Lung microvascular endothelial cell (primary cell): ENCODE measurements around the gene MAP1A. TPM values are rescaled to one million over a fixed set of nuclear protein-coding genes. Genes with fewer than 3 reads are reported as not detected.
"Not testable (repeated sequence)": the region's sequence is repeated elsewhere in the genome, so short reads cannot be mapped to it uniquely, and the experiment has no call there.

Experiments used
- DNase-seq, 2 donors: peaks; one replicate each; pipeline versions ENCODE4 v3.0.0 to v3.0.0-alpha.2; 2010; ENCODE audit warnings: low read depth in 2 of 2
- total RNA-seq: library from RNA; depleted of rRNA; stranded (reverse); fragments of >200 nt; gene quantifications from 2 replicates; pipeline ENCODE4 v1.2.1, GENCODE V29; 2014

The MAP1A gene
- total RNA-seq, 1 donor from 2014 or later = 0.20 TPM

DNA sequence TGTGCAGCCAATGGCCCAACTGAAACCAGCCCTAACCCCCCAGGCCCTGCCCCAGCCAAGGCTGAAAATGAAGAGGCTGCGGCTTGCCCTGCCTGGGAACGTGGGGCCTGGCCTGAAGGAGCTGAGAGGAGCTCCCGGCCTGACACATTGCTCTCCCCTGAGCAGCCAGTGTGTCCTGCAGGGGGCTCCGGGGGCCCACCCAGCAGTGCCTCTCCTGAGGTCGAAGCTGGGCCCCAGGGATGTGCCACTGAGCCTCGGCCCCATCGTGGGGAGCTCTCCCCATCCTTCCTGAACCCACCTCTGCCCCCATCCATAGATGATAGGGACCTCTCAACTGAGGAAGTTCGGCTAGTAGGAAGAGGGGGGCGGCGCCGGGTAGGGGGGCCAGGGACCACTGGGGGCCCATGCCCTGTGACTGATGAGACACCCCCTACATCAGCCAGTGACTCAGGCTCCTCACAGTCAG is 11.2 kb downstream of the MAP1A start:
- no peak for DNase-seq

DNA sequence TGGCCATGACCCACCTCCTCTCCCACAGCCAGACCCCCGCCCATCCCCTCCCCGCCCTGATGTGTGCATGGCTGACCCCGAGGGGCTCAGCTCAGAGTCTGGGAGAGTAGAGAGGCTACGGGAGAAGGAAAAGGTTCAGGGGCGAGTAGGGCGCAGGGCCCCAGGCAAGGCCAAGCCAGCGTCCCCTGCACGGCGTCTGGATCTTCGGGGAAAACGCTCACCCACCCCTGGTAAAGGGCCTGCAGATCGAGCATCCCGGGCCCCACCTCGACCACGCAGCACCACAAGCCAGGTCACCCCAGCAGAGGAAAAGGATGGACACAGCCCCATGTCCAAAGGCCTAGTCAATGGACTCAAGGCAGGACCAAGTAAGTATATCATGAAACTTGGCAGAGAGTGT is 11.7 kb downstream of the MAP1A start:
- no peak for DNase-seq

DNA sequence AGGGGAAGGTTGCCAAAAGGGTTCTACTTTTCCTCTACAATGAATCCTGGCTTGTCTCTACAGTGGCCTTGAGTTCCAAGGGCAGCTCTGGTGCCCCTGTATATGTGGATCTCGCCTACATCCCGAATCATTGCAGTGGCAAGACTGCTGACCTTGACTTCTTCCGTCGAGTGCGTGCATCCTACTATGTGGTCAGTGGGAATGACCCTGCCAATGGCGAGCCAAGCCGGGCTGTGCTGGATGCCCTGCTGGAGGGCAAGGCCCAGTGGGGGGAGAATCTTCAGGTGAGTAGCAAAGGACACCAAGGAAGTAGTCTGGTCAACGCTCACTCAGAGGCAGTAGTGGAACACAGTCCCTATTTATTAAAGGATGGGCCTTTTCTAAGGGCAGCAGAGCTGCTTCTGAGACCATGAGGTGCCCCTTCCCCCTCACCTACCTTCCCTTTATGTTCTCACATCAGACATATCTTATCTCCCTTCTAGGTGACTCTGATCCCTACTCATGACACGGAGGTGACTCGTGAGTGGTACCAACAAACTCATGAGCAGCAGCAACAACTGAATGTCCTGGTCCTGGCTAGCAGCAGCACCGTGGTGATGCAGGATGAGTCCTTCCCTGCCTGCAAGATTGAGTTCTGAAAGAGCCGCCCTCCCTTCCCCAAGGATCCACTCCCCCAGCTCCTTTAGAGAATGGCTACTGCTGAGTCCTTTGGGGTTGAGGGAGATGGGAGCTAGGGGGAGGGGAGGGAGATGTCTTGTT is 12.4 kb downstream of the MAP1A start:
- no peak for DNase-seq

DNA sequence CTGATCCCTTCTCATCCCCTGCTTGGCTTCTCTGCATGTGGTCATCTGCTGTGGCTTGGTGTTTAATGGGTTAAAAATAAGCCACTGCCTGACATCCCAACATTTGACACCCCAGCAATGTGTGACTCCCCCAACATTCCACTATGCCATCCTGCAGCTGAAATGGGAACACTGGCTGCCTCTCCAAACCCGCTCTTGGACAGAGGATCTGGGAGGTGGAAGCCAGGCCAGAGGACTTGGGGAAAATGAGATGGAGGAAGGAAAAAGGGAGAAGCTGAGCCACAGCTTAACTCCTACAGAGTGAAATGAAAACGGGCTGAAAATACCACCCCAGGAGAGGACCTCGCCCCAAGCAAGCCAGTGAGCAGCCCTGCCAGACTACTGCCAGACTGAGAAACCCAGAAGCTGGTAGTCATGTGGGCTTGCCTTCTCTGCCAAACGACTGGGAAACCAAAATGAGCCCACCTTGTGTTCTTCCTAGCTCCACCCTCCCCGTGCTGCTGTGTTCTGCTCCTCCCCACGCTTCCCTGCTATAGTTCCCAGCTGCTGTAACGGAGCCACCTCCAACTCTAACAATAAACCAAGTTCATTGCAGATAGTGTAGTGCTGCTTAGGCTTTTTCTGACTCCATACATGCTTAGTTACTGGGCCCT is 13.7 kb downstream of the MAP1A start:
- DNase-seq = no peak

DNA sequence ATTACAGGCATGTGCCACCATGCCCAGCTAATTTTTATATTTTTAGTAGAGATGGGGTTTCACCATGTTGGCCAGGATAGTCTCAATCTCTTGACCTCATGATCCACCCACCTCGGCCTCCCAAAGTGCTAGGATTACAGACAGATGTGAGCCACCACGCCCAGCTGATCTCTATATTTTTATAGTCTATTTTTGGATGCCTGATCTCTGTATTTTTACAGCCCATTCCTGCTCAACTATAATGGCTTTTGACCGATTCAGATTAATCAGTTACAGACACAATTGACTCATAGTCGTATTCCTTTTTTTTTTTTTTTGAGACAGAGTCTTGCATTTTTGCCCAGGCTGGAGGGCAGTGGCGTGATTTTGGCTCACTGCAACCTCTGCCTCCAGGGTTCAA is 15.4 kb downstream of the MAP1A start:
- DNase-seq = not testable (repeated sequence)

GRCh38 chr15:43534897-43535296 is 17.5 kb downstream of the MAP1A start:
- no peak for DNase-seq

DNA sequence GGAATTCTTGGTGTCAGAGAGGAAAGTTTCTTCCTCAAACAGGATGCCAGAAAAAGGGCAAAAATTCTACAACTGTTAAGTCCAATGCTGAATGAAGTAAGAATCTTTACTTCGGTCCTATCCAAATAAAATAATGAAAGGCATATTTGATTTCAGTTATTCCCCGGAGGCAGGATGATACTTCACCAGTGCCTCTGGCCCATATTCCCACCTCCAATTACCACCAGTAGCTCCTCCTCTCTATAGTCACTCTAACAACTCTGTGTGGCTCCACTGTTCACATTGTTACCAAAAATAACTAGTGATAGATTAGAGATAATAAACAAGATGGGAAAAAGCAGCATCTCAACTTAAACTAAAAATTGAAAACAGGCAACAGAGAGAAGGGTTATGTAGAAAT is 20.7 kb downstream of the MAP1A start:
- DNase-seq = no peak

- no peak for DNase-seq
These were observed 24.4 kb downstream of the MAP1A start for GRCh38 chr15:43541785-43542184.

DNA sequence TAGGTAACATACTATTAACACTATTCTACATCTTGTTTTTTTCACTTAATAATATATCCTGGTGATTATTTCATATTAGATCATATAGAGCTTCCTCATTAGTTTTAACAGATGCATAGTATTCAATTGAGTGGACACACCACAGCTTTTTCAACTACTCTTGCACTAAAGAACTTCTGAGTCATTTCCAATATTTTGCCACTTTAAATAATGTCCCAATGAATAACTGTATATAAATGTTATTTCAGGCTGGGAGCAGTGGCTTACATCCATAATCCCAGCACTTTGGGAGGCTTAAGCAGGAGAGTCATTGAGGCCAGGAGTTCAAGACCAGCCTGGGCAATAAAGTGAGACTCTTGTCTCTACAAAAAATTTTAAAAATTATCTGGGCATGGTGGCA is 26.9 kb downstream of the MAP1A start:
- DNase-seq = no peak

DNA sequence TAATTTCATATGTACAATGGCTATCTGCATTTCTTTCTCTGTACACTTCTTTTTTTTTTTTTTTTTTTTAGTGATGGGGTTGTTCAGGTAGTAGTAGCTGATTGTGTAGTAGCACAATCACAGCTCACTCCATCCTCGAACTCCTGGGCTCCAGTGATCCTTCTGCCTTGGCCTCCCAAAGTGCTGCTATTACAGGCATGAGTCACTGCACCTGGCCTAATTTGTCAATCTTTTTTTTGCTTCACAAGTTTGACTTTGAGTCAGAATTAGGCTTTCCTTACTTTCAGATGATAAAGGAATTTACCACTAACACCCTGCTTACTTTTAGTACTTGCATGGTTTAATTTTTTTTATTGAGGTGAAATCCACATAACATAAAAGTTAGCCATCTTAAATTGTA is 28.0 kb downstream of the MAP1A start:
- DNase-seq = no peak

- DNase-seq = no peak
These were observed 30.1 kb downstream of the MAP1A start for GRCh38 chr15:43547539-43547938.

DNA sequence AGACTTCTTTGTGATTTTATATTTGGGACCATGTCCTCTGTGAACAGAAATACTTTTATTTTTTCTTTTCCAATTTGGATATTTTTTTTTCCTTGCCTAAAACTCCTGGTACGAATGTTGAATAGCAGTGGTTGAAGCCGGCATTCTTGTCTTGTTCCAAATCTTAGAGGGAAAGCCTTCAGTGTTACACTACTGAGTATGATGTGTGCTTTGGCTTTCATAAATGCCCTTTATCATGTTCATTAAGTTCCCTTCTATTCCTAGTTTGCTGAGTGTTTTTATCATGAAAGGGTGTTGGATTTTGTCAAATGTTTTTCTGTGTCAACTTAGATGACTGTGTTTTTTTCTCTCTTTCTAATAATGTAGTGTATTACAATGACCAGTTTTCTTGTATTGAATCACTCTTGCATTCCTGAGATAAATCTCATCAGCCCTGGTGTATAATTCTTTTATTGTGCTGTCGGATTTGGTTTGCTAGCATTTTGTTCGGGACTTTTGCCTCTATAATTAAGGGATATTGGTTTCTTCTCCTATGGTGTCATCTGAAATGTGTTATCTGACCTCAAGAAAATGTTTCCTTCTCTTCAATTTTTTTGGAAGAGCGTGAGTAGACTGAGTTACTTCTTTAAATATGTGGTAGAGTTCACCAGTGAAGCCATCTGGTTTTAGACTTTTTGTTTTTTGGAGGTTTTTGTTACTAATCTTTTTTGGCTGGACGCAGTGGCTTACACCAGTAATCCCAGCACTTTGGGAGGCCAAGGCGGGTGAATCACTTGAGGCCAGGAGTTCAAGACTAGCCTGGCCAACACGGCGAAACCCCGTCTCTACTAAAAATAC is 33.3 kb downstream of the MAP1A start:
- no peak for DNase-seq

DNA sequence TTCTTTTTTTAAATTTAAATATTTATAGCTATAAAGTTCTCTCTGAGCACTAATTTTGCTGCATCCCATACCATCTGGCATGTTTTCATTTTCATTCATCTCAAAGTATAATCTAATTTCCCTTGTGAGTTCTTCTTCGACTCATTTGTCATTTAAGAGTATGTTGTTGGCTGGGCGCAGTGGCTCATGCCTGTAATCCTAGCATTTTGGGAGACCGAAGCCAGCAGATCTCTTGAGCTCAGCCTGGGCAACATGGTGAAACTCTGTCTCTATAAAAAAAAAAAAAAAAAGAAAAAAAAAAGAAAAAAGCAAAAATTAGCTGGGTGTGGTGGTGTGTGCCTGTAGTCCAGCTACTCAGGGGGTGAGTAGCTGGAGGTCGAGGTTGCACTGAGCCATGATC is 34.8 kb downstream of the MAP1A start:
- no peak for DNase-seq

GRCh38 chr15:43552986-43553385 is 35.6 kb downstream of the MAP1A start:
- DNase-seq = no peak

DNA sequence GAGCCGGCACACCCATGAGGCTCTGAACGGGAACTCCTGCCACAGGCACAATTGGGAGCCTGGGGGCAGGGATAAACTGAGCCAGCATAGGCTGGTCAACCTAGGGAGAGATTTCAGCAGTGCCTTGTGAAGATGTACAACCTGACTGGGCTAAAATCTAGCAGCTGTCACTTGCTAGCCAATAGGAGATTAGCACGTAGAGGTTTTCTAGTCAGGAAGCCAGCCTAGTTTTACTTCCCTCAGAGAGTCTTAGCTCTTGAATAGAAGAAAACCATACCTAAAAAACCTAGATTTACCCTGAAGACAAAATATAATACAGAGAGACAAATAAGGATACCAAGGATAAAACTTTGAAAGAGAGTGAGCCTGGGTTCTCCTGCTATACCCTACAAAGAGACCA is 45.3 kb downstream of the MAP1A start:
- DNase-seq = not testable (repeated sequence)

DNA sequence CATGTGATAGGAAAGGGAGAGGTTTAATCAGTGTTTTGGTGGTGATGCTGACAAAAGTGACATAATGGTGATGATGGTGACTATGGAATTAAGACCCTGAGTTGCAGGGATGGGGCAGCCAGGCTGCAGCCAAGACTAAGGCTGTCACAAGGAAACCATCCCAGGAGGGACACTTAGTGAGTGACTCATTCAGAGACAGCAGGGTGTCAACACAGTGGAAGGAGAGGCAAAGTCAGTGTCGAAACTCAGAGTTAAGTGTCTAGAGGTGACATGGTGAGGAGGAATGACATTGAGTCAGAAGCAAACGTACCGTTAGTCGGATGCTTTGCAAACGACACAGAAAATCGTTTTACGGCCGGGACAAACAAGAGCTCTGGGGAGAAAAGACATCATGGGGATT is 46.4 kb downstream of the MAP1A start:
- not testable (repeated sequence) for DNase-seq

- DNase-seq = not testable (repeated sequence)
These were observed 49.2 kb downstream of the MAP1A start for GRCh38 chr15:43566615-43567014.

- DNase-seq = not testable (repeated sequence)
These were observed 57.2 kb downstream of the MAP1A start for GRCh38 chr15:43574607-43575006.
